SU-DHL-6 (cell line): Measurements from ENCODE around the gene C2CD2.

Experiments
- EZH2phosphoT487 ChIP-seq: fragments of 200-600 bp; sonication (generic), shearing (Covaris generic); conservative IDR thresholded peaks from 2 replicates; pipeline ENCODE4 v1.6.1; 2018; ENCODE audit warnings: mild to moderate bottlenecking, antibody characterized with exemption, low read length, moderate library complexity, mixed read lengths
- TF ChIP-seq, protein P1 (sequence below): fragments of 200-600 bp; sonication (generic); IDR thresholded peaks from one replicate; pipeline ENCODE4 v1.5.1; 2017; ENCODE audit warnings: antibody characterized with exemption, mild to moderate bottlenecking, low read length, moderate library complexity; ENCODE audit not compliant: insufficient read depth, poor library complexity, severe bottlenecking

- TF ChIP-seq, protein P1, sequence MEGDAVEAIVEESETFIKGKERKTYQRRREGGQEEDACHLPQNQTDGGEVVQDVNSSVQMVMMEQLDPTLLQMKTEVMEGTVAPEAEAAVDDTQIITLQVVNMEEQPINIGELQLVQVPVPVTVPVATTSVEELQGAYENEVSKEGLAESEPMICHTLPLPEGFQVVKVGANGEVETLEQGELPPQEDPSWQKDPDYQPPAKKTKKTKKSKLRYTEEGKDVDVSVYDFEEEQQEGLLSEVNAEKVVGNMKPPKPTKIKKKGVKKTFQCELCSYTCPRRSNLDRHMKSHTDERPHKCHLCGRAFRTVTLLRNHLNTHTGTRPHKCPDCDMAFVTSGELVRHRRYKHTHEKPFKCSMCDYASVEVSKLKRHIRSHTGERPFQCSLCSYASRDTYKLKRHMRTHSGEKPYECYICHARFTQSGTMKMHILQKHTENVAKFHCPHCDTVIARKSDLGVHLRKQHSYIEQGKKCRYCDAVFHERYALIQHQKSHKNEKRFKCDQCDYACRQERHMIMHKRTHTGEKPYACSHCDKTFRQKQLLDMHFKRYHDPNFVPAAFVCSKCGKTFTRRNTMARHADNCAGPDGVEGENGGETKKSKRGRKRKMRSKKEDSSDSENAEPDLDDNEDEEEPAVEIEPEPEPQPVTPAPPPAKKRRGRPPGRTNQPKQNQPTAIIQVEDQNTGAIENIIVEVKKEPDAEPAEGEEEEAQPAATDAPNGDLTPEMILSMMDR = no peak
- no peak for TF ChIP-seq EZH2phosphoT487
Measured at GRCh38 chr21:41900401-41900800, 53.4 kb downstream of the C2CD2 start.
